Inflammatory macrophage (primary cell): ENCODE measurements around the gene ARHGEF16.
A peak's percentile ranks its signal among the peaks of the same experiment; 100 is the strongest.

Experiments used
- DNase-seq, 2 donors: peaks; one replicate each; pipeline ENCODE4 v3.0.0-alpha.2; 2020 to 2022

The ARHGEF16 gene

DNA sequence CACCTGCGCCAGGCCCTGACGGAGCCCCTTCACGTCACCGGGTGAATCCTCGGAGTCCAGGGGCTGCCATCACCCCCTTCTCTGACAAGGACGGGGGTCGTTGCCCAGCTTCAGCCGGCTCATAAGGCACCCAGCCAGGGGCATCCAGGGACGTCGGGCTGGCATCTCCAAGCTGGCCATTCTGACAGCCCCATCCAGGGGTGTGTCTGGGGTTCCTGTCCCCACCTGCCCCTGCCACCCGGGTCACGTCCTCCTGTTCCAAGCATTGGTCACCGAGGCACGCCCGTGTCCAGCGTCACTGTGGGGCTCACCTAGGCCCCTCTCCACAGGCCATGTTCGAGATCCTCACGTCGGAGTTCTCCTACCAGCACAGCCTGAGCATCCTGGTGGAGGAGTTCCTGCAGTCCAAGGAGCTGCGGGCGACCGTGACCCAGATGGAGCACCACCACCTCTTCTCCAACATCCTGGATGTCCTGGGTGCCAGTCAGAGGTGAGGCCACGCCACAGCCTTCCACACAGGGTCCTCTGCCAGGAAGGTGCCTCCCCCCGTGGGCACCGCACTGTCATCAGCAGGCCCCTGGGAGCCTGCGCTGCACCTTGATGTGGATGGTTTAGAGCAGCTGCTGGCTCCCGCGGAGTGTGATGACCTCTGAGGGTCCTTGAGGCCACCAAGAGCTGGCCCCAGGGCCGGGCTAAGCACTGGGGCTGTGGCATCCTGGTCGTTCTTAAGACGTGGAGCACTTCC is 14.8 kb downstream of the ARHGEF16 start:
- no peak for DNase-seq

DNA sequence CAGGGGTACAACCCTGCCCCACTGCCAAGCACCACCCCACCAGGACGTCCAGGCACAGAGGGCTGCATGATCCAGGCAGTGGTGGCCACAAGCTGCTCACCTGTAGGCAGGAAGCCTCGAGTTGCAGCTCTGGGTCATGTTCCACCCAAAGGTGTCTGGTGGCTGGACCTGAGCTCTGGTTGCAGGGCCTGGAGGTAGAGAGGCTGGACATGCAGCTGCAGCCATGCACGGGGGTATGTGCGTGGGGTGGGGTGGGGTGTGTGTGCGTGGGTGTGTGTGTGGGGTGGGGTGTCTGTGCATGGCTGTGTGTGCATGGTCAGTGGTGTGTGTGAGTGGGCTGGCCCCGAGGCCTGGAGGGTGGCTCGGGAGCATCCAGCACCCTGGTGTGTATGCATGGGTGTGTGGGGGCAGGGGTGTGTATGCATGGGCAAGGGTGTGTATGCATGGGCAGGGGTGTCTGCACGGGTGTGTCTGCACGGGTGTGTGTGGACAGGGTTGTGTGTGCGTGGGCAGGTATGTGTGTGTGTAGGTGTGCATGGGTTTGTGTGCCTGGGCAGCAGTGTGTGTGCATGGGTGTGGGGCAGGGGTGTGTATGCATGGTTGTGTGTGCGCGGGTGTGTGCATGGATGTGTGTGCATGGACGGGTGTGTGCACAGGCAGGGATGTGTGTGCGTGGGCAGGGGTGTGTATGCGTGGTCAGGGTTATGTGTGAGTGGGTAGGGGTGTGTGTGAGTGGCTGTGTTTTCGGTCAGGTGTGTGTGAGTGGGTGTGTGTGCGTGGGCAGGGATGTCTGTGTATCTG is 15.6 kb downstream of the ARHGEF16 start:
- no peak for DNase-seq

DNA sequence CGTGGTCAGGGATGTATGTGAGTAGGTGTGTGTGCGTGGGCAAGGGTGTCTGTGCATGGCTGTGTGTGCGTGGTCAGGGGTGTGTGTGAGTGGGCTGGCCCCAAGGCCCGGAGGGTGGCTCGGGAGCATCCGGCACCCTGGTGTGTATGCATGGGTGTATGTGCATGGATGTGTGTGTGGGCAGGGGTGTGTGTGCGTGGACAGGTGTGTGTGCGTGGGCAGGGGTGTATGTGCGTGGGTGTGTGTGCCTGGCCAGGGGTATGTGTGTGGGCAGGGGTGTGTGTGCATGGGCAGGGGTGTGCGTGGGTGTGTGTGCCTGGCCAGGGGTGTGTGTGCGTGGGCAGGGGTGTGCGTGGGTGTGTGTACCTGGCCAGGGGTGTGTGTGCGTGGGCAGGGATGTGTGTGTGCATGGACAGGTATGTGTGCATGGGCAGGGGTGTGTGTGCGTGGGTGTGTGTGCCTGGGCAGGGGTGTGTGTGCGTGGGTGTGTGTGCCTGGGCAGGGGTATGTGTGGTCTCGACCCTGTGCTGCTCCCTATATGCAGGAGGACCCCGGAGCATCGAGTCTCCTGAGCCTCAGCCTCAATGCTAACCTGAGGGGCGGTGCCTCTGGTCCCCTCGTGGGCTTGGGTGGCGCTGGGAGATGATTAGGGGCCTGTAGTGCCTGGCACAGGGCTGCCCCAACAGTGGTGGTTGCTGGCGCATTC is 16.3 kb downstream of the ARHGEF16 start:
- DNase-seq = no peak

DNA sequence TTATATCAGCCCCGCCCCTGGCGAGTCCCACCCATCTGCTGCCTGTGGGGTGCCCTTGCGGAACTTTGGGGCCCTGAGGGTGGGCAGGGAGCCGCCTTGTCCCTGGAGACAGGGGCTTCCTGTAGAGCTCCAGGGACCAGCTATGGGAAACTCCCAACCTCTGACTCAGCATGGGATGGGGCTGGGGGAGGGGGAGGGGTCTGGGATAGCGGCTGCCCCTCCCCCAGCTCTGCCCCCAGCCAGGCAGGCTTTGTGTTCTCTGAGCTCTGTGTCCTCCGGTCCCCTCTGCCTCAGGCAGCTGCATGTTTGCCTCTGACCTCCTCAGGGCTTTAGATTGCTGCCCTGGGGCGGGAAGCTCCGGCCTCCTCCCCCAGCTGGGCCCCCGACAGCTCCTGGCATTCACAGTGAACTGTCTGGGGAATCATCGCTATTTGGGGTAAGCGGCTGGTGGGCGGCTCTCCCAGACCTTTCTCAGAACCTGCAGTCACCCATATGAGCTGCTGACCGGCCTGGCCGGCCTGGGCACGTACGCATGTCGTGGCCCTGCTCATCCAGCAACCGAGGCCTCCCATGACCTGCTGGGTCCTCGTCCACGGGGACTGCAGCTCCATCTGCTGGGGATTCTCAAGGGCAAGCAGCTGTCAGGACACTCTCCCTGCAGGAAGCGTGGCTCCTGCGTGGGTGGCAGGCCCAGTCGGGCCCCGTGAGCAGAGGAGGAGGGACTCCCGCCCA is 17.1 kb downstream of the ARHGEF16 start:
- peak; percentile 35 to 71 for DNase-seq

DNA sequence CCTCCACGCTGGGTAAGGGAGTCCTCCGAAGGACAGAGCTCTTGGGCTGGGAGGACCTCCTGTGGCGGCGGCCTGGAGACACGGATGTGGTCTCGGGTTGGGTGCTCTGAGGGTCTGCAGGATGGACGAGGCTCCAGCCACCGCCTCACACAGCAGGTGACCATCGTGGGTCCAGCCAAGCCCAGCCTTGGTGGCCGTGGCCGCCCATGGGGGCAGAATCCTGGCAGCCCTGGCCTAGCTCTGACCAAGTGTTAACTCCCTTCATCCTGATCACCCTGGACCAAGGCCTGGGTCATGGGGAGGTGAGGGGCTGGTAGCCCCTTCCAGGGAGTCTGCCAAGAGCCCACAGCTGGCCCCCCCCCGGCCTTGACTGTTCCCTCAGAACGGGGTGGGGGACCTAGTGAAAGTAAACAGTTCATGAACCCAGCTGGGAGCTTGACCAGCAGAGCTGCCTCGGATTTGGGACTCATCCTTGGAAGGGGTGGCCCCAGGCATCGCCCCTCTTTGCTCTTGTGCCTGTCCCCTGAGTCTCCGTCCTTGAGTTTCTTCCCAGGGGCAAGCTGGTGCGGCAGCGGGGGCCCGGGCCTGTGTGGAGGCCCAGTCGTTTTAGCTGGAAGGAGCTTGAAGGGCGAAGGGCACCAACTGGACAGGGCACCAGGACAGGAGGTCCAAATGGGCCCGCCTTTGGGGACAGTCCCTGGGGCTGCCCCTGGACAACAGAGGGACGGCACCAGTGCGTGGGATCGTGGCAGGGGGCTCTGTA is 17.8 kb downstream of the ARHGEF16 start:
- DNase-seq = no peak

DNA sequence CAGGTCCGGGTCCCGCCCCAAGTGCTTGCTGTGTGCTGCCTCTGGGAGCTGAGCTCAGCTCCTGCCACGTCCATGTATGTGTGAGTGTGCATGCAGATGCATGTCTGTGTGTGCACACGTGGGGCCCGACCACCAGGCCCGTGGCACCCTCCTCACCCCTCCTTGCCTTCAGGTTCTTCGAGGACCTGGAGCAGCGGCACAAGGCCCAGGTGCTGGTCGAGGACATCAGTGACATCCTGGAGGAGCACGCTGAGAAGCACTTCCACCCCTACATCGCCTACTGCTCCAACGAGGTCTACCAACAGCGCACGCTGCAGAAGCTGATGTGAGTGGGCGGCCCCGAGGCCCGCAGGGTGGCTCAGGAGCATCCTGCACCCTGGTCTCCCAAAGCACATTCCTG is 18.4 kb downstream of the ARHGEF16 start:
- DNase-seq = no peak

DNA sequence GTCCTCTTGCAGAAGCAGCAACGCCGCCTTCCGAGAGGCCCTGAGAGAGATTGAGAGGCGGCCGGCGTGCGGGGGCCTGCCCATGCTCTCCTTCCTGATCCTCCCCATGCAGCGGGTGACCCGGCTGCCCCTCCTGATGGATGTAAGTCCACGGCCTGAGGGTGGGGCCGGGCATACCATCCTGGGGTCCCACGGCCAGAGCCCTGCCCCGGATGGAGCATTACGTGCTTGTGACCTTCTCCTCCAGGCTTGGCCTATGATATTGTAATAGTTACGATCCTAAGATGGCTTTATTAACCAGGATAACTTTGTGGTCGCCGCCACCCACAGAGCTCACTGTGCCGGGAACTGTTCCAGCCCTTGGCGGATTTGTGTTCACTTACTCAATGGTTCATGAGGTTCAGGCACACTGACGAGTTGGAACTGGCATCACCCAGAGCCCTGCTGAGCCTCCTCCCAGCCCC is 18.9 kb downstream of the ARHGEF16 start:
- no peak for DNase-seq

DNA sequence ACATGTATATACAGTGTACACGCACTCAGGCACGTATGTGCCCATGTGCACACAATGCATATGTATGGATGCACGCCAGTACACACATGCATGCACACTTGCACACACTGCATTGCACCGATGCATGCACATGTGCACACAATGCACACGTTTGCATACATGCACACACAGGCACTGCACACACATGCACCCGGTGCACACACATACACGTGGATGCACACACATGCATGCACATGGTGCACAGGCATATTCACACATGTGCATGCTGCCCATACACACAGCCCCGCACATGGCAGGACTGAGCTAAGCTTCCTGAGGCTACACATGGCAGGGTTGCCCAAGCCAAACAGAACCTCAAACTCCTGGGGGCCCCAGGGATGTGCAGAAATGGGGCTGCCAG is 19.6 kb downstream of the ARHGEF16 start:
- no peak for DNase-seq

DNA sequence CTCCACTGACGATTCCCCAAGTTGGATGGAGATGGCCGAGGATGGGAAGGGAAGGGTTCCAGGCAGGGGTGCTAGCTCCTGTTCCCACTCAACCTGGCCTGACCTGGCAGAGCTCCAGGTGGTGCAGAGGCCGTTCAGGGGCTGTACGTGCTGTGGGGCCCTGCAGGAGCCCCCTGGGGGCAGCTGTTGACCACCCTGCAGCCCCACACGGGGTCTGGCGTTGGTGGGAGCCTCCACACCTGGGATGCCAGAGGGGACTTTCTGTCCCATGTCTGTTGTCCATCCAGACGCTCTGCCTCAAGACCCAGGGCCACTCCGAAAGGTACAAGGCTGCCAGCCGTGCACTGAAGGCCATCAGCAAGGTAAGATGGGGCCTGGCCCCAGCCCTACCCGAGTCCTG is 20.0 kb downstream of the ARHGEF16 start:
- no peak for DNase-seq

DNA sequence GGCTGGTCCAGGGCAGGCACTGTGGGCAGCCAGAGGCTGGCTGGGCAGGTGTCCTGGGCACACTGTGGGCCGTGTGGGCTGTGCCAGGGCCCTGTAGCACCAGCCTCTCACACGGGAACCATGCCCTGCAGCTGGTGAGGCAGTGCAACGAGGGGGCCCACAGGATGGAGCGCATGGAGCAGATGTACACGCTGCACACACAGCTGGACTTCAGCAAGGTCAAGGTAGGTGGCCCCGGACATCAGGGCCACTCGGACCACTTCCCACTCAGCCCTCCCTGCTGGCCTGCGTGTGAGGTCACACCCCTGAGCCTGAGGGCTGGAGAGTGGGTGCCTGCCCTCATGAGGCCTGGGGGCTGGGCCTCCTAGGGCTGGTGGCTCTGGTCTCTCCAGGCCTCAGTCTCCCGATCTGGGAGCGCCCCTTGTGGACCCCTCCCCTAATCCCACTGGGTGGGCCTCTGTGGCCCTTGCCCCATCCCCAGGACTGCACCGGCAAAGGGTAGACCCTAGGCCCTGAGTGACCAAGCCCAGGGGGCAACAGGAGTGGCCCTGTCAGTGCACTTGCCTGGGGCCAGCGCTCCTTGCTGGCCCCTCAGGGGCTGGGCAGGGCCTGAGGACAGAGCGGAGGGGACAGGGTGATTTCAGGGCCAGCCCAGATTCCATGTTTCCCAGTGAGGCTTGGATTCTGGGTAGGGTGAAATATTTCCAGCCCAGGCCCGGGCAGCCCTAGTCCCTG is 21.5 kb downstream of the ARHGEF16 start:
- no peak for DNase-seq

DNA sequence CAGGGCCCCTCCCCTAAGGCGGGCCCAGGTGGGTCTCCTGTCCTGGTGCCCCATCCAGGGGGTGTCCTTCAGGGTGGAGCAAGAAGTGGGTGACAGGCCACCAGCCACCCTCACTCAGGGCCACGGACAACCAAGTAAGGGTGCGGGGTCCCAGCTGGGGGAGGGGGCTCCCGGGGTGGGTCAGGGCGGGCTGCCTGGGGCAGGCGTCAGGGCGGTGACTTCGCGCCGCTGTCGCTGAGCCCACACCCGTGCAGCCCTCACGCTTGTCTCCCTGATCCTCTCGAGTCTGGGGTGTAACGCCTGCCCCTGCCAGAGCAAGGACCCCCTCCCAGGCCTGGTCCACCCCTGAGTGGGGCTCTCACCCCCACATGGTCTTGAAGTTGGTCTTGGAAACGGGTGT is 22.2 kb downstream of the ARHGEF16 start:
- DNase-seq = no peak

DNA sequence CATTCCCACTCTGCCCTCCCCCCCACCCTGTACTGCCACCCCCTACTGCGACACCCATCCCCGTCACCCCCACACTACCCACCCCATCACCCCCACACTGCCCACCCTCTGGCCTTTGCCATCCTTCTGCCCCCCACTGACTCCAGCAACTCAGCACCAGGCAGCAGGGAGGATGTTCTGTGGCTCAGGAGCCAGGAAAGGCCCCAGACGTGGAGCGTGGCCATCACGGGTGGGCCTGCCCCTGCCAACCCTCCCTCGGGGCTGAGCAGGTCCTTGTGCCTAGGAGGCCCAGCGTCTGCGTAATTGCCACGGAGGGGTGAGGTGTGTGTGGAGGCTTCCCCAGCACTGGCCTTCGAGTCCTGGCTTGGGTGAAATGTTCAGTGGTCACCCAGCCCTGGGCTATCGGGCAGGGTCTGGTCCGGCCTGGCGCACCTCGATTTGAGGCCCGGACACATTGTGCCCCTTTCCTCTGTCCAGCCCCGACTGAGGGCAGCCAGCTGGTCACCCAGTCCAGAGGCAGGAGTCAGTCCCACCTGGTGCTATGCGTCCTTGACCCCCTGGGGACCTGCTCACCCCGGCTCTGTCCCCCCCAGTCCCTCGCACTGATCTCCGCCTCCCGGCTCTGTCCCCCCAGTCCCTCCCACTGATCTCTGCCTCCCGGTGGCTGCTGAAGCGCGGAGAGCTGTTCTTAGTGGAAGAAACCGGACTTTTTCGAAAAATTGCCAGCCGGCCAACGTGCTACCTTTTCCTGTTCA is 23.0 kb downstream of the ARHGEF16 start:
- no peak for DNase-seq

DNA sequence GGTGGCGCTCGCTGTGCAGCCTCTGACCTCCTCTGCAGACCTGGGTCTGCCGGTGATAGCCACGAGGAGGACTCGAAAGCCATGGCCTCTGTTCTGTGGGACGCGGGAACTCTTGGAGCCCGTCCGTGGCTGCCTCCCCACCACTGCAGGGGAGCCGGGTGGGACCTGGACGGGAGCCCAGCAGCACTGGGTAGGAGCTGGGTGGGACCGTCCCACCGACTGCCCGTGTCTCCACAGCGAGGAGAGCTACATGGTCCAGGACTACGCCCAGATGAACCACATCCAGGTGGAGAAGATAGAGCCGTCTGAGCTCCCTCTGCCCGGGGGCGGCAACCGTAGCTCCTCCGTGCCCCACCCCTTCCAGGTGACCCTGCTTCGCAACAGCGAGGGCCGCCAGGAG is 23.7 kb downstream of the ARHGEF16 start:
- no peak for DNase-seq

DNA sequence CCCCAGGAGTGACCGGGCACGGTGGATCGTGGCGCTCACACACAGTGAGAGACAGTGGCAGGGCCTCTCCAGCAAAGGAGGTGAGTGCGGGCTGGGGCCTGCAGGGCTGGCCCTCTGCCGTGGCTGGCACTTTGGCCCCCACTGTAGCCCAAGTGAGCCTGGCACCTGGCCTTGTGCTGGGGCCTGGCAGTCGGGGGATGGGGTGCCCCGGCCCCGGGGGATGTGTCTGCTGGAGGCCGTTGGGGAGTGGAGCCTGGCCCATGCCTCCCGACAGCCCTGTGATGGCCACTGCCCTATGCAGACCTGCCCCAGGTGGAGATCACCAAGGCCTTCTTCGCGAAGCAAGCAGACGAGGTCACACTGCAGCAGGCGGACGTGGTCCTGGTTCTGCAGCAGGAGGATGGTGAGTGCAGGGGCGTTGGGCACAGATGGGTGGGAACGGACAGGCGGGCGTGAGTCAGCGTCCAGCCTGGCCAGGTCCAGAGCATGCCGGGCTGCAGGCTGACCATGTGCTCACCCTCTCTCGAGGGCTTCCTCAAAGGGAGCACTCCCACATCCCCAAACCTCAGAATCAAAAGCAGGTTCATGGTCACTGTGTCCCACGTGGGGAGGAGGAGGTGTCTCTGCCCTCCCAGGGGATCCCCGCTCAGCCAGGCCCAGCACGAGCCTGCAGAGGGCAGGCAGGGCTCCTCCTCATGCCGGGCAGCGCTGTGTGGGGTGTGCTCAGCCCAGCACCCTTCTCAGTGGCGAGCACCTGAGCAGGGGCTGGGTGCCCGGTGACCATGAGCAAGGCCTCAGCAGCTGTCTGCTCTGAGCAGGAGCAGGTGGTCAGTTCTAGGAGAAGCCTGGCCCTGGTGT is 25.3 kb downstream of the ARHGEF16 start:
- DNase-seq = no peak

DNA sequence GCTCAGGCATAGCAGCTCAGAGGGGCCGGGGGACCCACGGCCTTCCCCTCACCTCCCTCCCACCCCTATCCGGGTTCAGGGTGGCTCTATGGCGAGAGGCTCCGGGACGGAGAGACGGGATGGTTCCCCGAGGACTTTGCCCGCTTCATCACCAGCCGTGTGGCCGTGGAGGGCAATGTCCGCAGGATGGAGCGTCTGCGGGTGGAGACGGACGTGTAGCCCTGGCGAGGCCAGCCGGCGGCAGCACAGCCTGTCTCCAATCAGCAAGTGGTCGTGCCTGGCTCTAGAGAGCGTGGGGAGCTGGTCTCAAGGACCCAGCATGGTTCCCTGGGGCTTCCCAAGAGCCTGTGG is 25.9 kb downstream of the ARHGEF16 start:
- DNase-seq = no peak

DNA sequence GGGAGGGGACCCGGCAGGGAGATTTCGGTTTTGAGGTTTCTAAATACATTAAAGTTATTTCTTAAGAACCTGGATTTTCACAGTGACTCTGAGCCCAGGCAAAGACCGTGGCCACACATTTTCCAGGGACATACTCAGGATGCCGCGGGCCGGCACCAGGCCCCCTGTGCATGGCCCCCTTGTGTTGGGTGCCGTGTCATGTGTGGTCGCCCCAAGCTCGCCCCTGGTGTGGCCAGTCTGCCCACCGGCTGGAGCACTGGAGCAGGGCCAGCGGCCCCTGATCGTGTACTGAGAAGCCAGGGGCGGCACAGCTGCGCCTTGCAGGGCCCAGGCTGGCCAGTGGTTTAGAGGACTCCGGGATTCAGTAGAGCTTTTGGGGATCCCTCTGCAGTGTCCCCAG is 26.6 kb downstream of the ARHGEF16 start:
- DNase-seq = no peak

DNA sequence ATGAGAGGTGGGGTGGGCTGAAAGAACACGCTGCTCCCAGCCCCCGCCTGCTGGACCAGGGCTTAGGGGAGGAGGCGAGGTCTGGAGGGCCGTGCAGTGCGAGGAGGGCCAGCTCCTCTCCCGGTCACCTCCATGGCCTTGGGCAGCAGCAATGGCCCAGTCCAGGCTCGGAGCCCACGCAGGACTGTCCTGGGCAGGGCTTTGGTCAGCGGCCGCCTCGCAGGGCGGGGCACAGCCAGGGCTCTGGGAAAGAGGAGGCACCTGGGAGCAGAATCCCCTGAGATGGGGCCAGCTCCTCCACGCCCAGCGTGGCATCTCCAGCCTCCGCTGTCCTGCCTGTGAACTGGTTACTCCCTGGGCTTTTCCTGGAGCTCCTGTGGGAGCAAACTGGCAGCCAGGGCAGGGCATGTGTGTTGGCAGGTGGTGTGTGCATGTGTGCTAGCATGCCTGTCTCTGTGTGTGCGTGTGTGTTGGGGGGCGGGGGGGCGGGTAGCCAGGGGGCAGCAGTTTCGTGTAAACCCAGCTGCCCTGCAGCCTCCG is 27.4 kb downstream of the ARHGEF16 start:
- no peak for DNase-seq

DNA sequence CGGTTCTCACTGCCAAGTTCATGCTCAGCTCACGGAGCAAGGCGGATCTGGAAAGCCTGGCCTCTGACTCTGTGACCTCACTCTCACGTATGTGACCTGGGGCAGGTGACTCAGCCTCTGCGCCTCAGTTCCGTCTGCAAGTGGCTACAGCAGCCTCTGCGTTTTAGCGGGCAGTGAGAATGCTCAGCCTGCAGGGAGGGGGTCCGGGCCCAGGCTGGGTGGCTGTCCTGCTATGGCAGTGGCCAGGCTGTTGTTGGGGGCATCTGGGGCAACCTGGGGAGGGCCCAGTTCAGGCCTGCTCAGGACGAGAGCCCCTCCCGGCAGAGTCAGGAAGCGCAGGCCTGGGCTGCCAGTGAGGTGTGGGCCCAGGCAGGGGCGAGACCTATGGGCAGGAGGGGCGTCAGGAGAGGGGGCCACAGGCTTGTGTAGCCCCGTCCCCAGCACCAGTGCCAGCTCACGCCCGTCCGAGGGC is 27.9 kb downstream of the ARHGEF16 start:
- DNase-seq = no peak

DNA sequence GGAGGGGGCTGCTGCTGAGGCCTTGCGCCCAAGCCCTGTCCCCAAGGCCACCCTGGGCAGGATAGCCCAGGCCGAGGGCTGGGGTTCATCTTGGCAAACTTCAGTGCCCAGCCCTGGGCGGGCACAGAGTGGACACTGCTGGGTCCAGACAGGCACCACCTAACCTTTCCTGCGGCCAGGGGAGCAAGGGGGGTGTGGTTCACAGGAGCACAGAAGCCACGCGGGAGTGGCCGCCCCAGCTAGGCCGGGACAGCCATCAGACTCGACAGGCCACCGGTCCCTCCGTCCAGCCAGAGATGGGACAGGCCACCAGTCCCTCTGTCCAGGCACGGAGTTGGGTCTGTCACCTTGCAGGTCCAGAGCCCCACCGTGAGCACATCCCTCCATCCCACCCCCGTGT is 28.9 kb downstream of the ARHGEF16 start:
- no peak for DNase-seq
